Cardiac septum (tissue), 1 donor: ENCODE results near the gene ALDH6A1. TPM values are rescaled to one million over a fixed set of nuclear protein-coding genes. Genes with fewer than 3 reads are reported as not detected.

Experiments
- total RNA-seq: library from RNA; stranded (reverse); fragmentation: NEBNext Ultra II Directional; extraction: Animal tissue kit (Norgen Biotek cat#: 25700); gene quantifications from one replicate; pipeline ENCODE4 v1.2.1, GENCODE V29; 2021
- donor health status: DM: no; HTN: no; CAD: no.

ALDH6A1 gene
- total RNA-seq, 1 donor from 2014 or later: 67.8 TPM

Other genes with a start within 250 kb of the ALDH6A1 start
- 36.7 TPM for gene PTGR2, start 232.6 kb downstream of the ALDH6A1 start, total RNA-seq
- gene ZNF410, start 197.6 kb downstream of the ALDH6A1 start, total RNA-seq: 19.9 TPM
- gene FAM161B, start 134.4 kb downstream of the ALDH6A1 start, total RNA-seq: 4.7 TPM
- gene COQ6, start 134.2 kb downstream of the ALDH6A1 start, total RNA-seq: 39.9 TPM
- gene ENTPD5, start 65.2 kb downstream of the ALDH6A1 start, total RNA-seq: 8.8 TPM
- 3.9 TPM for gene BBOF1, start 65.1 kb downstream of the ALDH6A1 start, total RNA-seq
- gene LIN52, start 503 bp upstream of the ALDH6A1 start, total RNA-seq: 7.4 TPM
- not detected for gene VSX2, start 155.0 kb upstream of the ALDH6A1 start, total RNA-seq
- 26.9 TPM for gene ABCD4, start 218.5 kb upstream of the ALDH6A1 start, total RNA-seq